ENCODE data around the gene LCORL. TPM values are rescaled to one million over a fixed set of nuclear protein-coding genes. Genes with fewer than 3 reads are reported as not detected.

LCORL gene
- total and polyA plus RNA-seq, 2 donors = 4.5 to 46.5 TPM

DNA sequence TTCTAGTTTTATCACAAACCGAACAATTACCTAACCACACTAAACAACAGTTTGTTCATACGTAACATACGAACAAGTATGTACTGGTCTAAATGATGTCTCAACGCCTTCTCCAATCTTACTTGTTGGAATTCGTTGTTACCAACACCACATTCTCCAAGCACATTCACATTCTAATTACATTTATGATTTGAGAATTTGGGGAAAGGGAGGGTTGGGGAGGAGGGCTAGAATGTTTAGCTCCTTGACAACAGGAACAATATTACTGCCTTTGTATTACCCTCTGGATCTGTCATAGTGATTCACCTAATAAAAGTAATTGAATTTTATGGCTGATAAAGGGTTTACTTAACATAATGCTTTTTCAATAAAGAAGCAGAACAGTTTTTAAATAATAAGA, 24.4 kb downstream of the LCORL start:
- 87% methylated on average over 5 of the region's 5 CpGs for WGBS
- no peak for DNase-seq (ENCODE audit: extremely low spot score)
- Histone ChIP-seq H3K4me3 (ENCODE audit: low read depth, low read length) (no peak overlapping the region), H3K36me3 (ENCODE audit: insufficient read depth) (no peaks in the 10 kb centered on the region), H3K4me1 (ENCODE audit: insufficient read depth) (peaks cover 1% of the 10 kb centered on the region), H3K27ac (ENCODE audit: low read depth) (no peak overlapping the region)

DNA sequence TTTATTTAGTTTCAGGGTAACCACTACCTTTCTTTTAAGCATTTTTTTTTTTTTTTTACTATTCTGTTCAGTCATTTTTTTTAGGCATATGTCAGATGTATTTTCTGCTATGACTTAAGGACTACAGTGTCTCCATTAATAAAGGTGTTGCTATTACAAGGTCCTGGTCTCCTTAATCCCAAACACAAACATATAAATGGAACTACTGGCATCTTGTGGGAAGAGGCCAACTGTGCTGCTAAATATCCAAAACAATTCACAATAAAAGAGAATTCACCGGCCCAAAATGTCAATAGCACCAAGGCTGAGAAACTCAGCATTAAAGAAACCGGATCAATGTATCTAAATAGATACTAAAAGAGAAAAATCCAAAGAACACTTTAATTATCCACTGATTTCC, 26.4 kb downstream of the LCORL start:
- no peak for DNase-seq (ENCODE audit: extremely low spot score)
- 64% methylated on average over 2 of the region's 2 CpGs for WGBS
- no peak overlapping the region for H3K4me3 ChIP-seq (ENCODE audit: low read depth, low read length)
- H3K4me1 ChIP-seq (ENCODE audit: insufficient read depth) = no peaks in the 10 kb centered on the region
- H3K36me3 ChIP-seq (ENCODE audit: insufficient read depth) = no peaks in the 10 kb centered on the region
- no peak overlapping the region for H3K27ac ChIP-seq (ENCODE audit: low read depth)

DNA sequence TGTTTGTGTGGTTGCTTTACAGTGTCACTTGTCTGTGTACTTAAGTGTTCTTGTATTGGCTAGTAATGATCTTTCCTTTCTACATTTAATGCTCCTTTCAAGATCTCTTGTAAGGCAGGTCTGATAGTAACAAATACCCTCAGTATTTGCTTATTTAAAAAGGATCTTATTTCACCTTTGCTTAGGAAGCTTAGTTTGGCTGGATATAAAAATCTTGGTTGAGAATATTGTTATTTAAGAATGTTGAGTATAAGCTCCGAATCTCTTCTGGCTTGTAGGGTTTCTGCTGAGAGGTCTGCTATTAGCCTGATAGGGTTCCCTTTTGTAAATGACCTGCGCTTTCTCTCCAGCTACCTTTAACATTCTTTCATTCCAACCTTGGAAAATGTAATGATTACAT, 35.7 kb downstream of the LCORL start:
- Histone ChIP-seq H3K27ac (ENCODE audit: low read depth) (no peak overlapping the region), H3K36me3 (ENCODE audit: insufficient read depth) (no peaks in the 10 kb centered on the region), H3K4me3 (ENCODE audit: low read depth, low read length) (no peak overlapping the region), H3K4me1 (ENCODE audit: insufficient read depth) (no peaks in the 10 kb centered on the region)
- DNase-seq (ENCODE audit: extremely low spot score) = no peak
- 100% methylated on average over 2 of the region's 2 CpGs for WGBS

DNA sequence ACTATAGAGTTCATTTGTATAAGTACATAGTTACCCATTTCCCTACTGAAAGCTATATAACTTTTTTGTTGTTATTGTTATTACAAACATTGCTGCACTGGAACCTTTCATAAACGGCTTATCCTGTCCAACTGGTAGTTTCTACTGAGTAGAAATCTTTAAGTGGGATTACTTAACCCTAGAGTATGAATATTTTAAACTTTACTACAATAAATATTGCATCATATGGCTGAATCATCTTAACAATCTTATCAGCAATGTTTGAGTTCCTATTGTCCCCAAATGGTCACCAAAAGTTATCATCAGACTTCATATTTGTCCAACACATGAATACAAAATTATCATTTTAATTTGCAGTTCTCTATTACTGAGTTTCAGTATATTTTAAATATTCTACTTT, 40.5 kb downstream of the LCORL start:
- Histone ChIP-seq H3K27ac (ENCODE audit: low read depth) (no peak overlapping the region), H3K4me3 (ENCODE audit: low read depth, low read length) (no peak overlapping the region), H3K36me3 (ENCODE audit: insufficient read depth) (no peaks in the 10 kb centered on the region), H3K4me1 (ENCODE audit: insufficient read depth) (no peaks in the 10 kb centered on the region)
- WGBS = 64% methylated on average over 1 of the region's 1 CpG
- no peak for DNase-seq (ENCODE audit: extremely low spot score)

DNA sequence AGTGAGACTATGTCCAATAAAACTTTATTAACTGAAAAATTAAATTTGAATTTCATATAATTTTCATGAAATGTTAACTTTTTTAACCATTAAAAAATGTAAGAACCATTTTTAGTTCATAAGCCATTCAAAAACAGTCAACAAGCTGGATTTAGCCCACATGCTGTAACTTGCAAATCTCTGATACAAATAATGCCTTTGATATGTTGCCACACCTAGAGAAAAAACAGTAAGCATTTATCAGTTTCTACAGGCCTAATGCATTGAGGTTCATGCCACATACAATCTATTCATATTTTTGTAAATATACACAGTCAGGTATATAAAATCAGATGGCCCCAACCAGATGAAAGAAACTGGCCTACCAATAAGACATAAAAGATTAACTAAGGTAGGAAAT, 52.8 kb downstream of the LCORL start:
- Histone ChIP-seq H3K4me1 (ENCODE audit: insufficient read depth) (no peaks in the 10 kb centered on the region), H3K4me3 (ENCODE audit: low read depth, low read length) (no peak overlapping the region), H3K27ac (ENCODE audit: low read depth) (no peak overlapping the region), H3K36me3 (ENCODE audit: insufficient read depth) (no peaks in the 10 kb centered on the region)
- DNase-seq (ENCODE audit: extremely low spot score) = no peak

DNA sequence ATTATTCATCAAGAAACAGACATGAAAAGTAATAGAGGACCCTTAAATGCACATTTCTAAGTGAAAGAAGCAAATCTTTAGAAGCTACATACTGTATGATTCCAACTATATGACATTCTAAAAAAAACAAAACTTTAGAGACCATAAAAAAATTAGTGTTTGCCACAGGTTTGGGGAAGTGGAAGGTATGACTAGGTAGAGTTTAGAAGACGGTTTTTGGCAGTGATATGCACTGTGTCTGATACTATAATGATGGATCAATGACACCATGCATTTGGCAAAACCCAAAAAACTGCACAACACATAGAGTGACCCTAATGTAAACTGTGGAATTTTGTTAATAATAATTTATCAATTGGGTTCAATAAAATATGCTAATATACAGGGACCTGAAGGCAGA, 54.5 kb downstream of the LCORL start:
- WGBS = 91% methylated on average over 1 of the region's 1 CpG
- DNase-seq (ENCODE audit: extremely low spot score) = no peak

DNA sequence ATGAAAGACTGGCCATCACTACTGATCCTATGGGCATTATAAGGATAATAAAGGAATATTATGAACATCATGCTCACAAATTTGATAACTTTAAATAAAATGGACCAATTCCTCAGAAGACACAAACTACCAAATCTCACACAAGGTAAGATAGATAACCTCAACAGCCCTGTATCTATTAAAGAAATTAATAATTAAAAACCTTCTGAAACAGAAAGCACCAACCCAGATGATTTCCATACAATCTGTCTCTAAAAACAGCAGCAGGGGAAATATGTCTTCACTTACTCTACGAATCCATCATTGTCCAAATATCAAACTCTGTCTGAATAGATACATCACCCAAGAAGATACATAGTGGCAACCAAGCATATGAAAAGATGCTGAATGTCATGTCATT, 55.2 kb downstream of the LCORL start:
- Histone ChIP-seq H3K27ac (ENCODE audit: low read depth) (no peak overlapping the region), H3K4me3 (ENCODE audit: low read depth, low read length) (no peak overlapping the region), H3K4me1 (ENCODE audit: insufficient read depth) (no peaks in the 10 kb centered on the region), H3K36me3 (ENCODE audit: insufficient read depth) (no peaks in the 10 kb centered on the region)
- DNase-seq (ENCODE audit: extremely low spot score) = no peak
- WGBS = 97% methylated on average over 1 of the region's 1 CpG

More for the DNA sequence above, 54.5 kb downstream of the LCORL start:
- H3K36me3 ChIP-seq (ENCODE audit: insufficient read depth) = no peaks in the 10 kb centered on the region
- H3K4me3 ChIP-seq (ENCODE audit: low read depth, low read length) = no peak overlapping the region
- H3K4me1 ChIP-seq (ENCODE audit: insufficient read depth) = no peaks in the 10 kb centered on the region
- H3K27ac ChIP-seq (ENCODE audit: low read depth) = no peak overlapping the region

DNA sequence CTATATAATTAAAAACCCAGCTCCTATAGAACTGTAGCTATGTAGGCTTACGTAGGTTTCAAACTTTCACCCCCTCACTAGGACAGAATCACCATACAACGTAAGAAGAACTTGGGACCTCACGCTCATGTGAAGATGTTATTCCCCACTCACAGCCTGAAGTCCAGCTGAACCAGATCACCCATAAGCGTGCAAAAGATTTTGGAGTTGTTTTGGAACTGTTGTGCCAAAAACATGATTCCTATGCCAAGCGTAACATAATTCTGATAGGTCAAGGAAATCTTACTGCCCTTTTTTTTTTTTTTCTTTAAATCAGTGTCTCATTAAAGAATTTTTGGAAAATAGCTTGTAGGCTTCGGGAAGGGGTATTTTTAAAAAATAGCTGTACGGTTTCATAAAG, 57.0 kb downstream of the LCORL start:
- WGBS = 70% methylated on average over 7 of the region's 7 CpGs
- Histone ChIP-seq H3K36me3 (ENCODE audit: insufficient read depth) (no peaks in the 10 kb centered on the region), H3K27ac (ENCODE audit: low read depth) (no peak overlapping the region), H3K4me3 (ENCODE audit: low read depth, low read length) (no peak overlapping the region), H3K4me1 (ENCODE audit: insufficient read depth) (no peaks in the 10 kb centered on the region)
- no peak for DNase-seq (ENCODE audit: extremely low spot score)

DNA sequence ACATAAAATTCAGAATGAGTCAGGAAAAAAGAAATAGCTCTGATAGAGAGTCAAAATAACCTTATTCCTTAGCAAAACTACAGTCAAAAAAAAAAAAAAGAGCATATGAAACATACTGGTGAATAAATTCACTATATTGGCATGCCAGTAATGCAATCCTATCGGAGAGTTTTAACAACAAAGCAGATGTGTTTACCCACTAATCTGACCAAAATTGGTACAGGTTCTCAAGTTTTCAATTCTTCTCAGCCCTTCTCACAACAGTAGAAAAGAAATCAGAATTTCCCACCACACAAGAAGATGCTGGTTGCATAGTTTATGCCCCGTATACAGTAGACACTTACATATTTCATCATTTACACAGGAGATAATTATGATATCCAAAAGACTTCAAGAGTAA, 59.4 kb downstream of the LCORL start:
- WGBS = 90% methylated on average over 2 of the region's 2 CpGs
- Histone ChIP-seq H3K4me3 (ENCODE audit: low read depth, low read length) (no peak overlapping the region), H3K27ac (ENCODE audit: low read depth) (no peak overlapping the region), H3K36me3 (ENCODE audit: insufficient read depth) (no peaks in the 10 kb centered on the region), H3K4me1 (ENCODE audit: insufficient read depth) (no peaks in the 10 kb centered on the region)
- DNase-seq (ENCODE audit: extremely low spot score) = no peak

DNA sequence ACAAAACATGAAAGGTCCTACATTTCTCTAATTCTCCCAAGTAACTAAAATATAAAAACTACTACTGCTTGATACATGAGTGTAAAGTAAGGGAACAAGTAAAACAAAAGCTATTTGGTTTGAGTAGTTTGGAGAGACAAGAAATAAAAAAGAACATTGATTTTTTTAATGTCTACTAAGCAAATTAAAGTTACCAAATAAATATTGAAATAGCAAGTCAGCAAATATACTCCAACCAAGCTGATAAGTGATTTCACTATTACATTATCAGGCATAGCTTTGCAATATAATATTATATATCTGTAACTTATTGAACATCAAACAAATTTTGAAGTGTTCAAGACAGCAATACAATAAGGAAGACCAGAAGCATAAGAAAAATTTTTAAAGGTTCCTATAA, 60.3 kb downstream of the LCORL start:
- no peak overlapping the region for H3K27ac ChIP-seq (ENCODE audit: low read depth)
- no peak overlapping the region for H3K4me3 ChIP-seq (ENCODE audit: low read depth, low read length)
- no peak for DNase-seq (ENCODE audit: extremely low spot score)
- no peaks in the 10 kb centered on the region for H3K36me3 ChIP-seq (ENCODE audit: insufficient read depth)
- H3K4me1 ChIP-seq (ENCODE audit: insufficient read depth) = no peaks in the 10 kb centered on the region

DNA sequence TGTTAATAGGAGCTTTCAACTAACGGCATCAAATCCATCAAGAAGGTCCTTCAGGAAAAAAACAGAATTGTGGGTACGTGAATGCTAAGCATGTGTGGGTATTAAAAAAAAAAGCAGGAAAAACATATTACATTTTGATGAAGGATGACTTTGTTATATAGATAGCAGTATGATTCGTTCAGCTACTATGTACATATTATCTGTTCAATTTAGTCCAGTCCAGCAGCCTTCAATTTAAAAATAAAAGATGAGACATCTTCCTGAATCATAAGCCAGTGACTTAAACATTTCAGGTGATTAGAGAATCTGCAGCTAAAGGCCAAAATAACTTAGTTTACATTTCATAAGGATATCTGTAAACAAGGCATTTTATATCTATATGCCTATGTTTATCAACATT, 63.4 kb downstream of the LCORL start:
- 80% methylated on average over 3 of the region's 3 CpGs for WGBS
- no peak overlapping the region for H3K4me3 ChIP-seq (ENCODE audit: low read depth, low read length)
- H3K27ac ChIP-seq (ENCODE audit: low read depth) = no peak overlapping the region
- peaks cover under 1% of the 10 kb centered on the region for H3K36me3 ChIP-seq (ENCODE audit: insufficient read depth)
- H3K4me1 ChIP-seq (ENCODE audit: insufficient read depth) = no peaks in the 10 kb centered on the region
- no peak for DNase-seq (ENCODE audit: extremely low spot score)

DNA sequence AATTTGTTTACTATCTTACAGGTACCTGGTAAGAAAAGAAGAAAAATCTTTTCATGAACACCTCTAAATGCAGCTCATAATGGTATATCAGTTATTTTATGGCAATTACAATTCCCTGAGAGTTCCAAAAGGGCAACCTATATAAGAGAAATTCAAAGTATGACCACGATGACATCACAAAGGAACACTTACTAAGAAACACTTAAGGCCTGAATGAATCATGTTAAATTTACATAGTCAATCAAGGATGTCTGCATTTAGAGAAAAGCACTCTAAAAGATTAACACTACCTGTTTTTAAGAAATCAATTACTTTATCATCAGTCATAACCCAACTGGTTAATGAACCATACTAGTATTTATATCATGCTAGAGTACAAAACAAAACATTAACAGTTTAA, 63.9 kb downstream of the LCORL start:
- Histone ChIP-seq H3K27ac (ENCODE audit: low read depth) (no peak overlapping the region), H3K36me3 (ENCODE audit: insufficient read depth) (peaks cover 2% of the 10 kb centered on the region), H3K4me1 (ENCODE audit: insufficient read depth) (no peaks in the 10 kb centered on the region), H3K4me3 (ENCODE audit: low read depth, low read length) (no peak overlapping the region)
- 98% methylated on average over 1 of the region's 1 CpG for WGBS
- DNase-seq (ENCODE audit: extremely low spot score) = no peak

DNA sequence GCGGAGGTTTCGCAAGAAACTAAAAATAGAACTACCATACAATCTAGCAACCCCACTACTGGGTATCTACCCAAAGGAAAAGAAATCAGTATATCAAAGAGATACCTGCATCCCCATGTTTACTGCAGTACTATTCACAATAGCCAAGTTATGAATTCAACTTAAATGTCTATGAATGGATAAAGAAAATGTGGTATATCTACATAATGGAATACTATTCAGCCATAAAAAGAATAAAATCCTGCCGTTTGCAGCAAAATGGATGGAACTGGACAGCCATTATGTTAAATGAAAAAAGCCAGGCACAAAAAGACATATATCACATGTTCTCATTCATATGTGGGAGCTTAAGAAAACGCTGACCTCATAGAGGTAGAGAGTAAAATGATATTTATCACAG, 65.3 kb downstream of the LCORL start:
- Histone ChIP-seq H3K4me1 (ENCODE audit: insufficient read depth) (no peaks in the 10 kb centered on the region), H3K36me3 (ENCODE audit: insufficient read depth) (peaks cover 2% of the 10 kb centered on the region), H3K27ac (ENCODE audit: low read depth) (no peak overlapping the region), H3K4me3 (ENCODE audit: low read depth, low read length) (no peak overlapping the region)
- WGBS = 98% methylated on average over 4 of the region's 4 CpGs
- no peak for DNase-seq (ENCODE audit: extremely low spot score)

DNA sequence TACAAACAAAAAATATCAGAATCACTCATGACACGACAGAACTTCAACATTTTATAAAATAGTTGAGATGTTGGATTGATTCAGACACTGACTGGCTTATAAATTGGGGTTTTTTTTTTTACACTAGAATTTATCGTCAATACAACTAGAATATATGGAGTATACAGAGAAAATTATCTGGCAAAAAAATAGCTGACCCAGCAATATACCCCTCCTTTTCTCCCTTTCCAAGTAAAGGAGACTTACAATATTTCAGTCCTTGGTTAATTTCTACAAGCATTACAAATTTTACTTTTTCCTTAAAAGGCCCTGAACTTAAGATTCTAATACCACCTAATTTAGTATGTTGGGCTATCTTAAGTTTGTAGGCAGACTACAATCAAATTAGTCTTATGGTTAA, 76.3 kb downstream of the LCORL start:
- 94% methylated on average over 2 of the region's 2 CpGs for WGBS
- no peak for DNase-seq (ENCODE audit: extremely low spot score)
- H3K27ac ChIP-seq (ENCODE audit: low read depth) = no peak overlapping the region
- H3K36me3 ChIP-seq (ENCODE audit: insufficient read depth) = no peaks in the 10 kb centered on the region
- H3K4me1 ChIP-seq (ENCODE audit: insufficient read depth) = no peaks in the 10 kb centered on the region
- no peak overlapping the region for H3K4me3 ChIP-seq (ENCODE audit: low read depth, low read length)

DNA sequence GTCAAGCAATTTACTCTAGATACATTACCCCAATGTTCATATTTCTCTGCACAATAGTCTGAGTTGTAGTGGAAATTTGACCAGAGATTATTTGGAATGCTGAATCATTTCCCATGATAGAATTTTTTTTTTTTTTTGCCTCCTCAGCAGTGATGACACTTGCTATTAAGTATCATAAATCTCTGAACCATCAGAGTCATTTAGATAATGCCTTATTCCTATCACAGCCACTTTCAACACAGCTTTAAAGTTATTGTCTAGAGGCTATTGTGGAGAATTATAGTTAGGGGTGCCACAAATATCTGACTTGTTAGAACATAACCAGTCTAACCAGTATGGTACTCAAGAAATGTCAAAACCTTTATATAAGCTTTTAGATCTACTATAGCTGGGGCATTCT, 79.8 kb downstream of the LCORL start:
- Histone ChIP-seq H3K4me3 (ENCODE audit: low read depth, low read length) (no peak overlapping the region), H3K4me1 (ENCODE audit: insufficient read depth) (no peaks in the 10 kb centered on the region), H3K27ac (ENCODE audit: low read depth) (no peak overlapping the region), H3K36me3 (ENCODE audit: insufficient read depth) (no peaks in the 10 kb centered on the region)
- no peak for DNase-seq (ENCODE audit: extremely low spot score)

All from urinary bladder (tissue), 4 donors.